ENCODE data around the gene PLAAT5.
"Not testable (repeated sequence)": the region's sequence is repeated elsewhere in the genome, so short reads cannot be mapped to it uniquely, and the experiment has no call there.

Gene PLAAT5, protein sequence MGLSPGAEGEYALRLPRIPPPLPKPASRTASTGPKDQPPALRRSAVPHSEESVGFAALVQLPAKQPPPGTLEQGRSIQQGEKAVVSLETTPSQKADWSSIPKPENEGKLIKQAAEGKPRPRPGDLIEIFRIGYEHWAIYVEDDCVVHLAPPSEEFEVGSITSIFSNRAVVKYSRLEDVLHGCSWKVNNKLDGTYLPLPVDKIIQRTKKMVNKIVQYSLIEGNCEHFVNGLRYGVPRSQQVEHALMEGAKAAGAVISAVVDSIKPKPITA

DNA sequence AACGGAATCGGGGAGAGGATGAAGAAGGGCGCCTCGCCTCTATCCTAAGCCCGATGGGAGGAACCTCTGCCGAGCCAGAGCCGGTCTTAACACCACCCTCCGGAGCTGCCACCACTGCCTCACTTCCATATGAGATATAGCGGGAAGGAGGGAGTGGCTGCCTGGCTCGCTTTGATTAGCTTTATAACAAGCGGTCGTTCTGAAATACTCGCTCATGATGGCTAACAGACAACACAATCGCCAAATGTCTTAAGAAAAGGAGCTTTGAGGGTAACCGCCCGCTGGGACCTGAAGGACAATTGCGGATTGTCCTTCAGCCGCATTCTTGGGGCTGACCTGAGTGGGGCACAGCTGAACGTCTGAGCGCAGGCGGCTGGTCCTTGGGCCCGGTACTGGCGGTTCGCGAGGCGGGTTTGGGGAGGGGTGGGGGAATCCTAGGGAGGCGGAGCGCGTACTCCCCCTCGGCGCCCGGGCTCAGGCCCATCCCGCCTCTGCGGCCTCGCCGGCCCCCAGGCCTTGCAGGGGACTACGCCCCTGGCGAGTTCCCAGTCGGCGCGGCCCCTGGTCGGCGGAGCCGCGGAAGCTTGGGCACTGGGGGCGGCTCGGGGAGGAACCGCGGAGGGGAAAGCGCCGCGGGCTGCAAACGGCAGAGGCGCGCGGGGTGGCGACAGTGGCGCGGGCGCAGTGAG lies at the start of gene PLAAT5:
PLAAT5 (minus strand) TSS at position 617 of the 689 bp plus-strand sequence; CDS start at position 484, 133 bp downstream.
- no peak for DNase-seq (ENCODE audit: low read depth)

DNA sequence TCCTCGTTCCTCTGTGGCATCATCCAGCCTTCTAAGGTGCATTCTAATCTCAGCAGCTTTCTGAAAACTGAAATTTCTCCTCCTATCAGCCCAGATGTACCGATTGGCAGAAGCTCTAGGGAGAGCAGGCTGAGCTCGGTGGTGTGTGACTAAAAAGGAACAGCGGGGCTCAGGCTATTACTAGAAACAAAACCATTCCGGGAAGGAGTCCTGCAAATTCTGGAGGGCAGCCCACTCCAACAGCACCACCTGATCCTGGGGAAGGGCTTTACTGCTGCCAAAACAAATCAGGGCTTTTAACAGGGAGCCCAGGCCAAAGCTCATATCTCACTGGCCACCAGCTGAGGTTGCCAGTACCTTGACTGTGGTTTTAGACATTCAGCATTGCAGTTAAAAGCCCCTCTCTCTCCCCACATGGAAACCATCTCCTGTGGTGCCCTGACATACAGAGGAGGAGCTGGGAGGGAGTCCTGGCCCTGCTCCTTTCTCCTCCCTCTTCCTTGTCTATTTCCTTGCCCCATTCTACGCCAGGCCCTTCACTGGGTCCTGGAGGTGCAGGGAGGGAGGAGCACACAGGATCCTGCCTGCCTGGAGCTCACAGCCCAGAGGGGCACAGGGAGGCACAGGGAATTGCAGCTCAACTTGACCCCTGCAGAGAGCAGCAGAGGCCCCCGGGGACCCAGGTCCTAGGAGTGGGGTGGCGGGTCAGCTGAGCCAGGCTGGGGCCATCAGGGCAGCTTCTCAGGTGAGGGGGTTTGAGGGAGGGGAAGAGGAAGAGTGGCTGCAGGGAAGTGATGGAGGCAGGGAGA lies 46.5 kb upstream of the PLAAT5 start:
- no peak for DNase-seq (ENCODE audit: low read depth)

DNA sequence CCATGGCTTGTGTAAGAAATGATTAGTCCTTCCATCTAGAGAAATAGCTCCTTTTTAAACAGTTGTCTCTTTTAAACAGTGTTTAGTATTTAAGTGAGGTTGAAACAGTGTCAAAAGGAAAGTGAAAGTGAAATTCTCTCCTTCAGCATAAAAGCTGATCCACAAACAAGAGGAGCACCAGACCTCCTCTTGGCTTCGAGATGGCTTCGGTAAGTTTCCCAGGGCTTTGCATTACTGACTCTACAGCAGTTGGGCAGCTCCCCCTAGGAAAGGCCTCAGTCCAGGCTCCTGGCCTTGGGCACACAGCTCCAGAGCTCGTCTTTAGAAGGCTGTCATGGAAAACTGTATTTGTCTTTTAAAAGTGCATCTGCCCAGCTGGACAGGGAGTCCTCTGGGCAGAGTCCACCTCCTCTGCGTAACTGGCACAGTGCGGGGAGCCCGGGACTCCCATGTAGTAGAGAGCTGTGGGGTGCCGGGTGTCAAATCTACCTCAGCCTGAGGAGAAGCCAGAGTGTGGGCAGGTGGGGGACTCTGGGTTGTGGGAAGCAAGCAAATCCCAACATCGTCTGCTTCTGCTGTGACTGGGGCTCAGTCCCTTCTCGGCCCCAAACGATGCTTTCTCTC lies 45.8 kb upstream of the PLAAT5 start, which contains the start of gene PLAAT4:
PLAAT4 (plus strand) TSS at position 140 of the 624 bp plus-strand sequence; CDS start at position 201, 61 bp downstream.
- DNase-seq (ENCODE audit: low read depth), result no peak

DNA sequence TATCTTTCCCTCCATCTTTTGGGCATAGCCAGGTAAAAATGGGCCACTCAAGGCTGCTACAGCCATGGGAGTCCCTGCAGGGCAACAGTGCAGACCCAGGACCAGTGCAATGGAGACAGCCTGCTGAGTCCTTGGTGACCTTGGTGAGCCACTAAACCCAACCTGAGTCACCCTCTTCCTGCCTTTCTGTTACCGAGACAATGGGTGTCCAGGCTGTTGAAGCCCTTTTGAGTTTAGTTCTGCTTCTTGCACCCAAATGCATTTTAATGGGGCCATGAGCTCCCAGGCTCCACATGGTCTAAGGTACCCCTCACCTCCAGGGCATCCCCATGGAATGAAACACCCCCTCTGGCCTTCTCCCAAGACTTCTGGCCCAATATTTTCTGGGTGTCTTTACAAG lies 44.8 kb upstream of the PLAAT5 start:
- DNase-seq (ENCODE audit: low read depth), result no peak

DNA sequence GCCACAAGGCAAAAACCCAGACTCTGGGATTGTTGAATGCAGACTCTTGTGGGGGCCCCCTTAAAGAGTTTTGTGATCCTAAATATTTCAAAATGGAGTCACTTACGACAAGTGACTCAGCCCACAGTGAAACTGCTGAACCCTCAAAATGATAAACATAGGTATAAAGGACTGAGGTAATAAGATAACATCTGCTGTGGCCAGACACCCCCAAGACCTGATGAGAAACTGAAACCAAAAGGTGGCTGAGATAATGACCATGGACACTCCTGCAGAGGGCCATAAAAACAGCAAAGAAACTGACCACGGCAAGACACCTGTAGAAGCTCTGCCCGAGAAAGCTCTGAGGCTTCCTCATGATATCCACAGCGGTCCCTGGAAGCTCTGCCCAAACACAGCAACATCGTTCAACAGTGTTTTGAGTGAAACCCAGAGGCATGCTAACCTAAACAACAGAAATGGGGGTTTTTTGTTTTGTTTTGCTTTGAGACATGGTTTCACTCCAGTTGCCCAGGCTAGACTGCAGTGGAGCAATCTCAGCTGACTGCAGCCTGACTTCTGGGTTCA lies 44.0 kb upstream of the PLAAT5 start:
- DNase-seq (ENCODE audit: low read depth), result no peak

DNA sequence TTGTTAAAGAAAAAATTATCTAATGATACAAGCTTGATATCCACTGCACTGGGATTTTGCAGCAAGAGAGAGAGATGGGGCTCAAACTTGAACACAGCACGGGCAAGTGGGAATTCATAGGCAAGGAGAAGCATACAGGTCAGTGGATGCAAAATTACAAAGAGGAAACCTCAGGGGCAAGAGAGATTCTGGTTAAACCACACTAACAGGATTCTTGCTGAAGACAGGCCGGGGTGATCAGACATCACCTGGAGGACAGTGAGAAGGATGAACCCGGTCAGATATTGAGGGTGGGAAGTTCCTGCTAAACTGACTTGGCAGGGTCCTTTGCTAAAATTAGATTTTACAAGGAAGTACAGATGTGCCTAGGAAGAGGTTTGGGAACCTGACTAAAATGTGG lies 43.1 kb upstream of the PLAAT5 start:
- DNase-seq (ENCODE audit: low read depth), result no peak

DNA sequence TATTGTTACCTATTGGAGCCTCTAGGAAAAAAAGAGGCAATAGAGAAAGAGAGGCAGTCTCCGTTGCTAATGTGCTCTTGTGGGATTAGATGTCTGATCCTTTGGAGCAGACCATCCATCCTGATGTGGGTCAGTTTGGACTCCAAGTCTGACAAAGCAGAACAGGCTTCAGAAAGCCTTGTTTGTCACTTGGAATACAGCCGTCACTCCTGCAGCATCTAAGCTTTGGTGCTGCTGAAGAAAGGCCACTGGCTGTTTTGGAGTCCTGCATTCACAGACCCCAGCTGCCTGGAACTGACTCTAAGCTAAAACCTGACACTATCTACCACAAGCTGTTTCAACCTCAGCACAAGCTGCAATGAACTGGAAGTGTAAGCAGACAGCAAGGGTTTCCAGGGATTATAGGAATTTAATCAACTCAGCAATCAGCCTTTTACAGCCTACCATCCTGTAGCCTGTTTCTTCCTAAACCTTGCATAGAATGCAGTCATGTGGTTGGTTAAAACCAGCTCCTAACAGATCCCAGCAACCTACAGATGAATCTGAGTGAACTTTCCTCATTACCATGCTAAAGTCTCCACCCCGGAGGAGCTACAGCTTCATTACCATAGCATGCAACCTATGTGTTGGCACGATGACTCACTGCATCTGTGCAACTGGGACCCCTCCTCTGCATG lies 42.0 kb upstream of the PLAAT5 start:
- no peak for DNase-seq (ENCODE audit: low read depth)

DNA sequence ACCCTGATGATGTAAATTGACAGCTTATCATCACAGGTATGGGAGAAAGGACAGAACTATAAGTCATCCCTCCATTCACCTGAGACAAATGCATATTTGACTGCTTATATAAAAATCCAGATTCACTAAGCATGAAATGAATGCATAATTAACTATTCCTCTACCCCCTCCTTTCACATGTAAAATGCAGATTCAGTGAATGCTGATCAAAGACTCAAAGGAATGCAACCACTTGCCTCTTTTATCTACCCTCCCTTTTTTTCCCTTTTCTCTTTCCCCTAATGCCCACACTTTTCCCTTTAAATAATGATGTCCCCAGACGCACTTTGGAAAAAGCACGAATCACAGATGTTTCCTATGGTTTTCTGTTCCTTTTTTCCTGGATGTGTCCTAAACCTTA lies 41.1 kb upstream of the PLAAT5 start:
- DNase-seq (ENCODE audit: low read depth), result no peak

DNA sequence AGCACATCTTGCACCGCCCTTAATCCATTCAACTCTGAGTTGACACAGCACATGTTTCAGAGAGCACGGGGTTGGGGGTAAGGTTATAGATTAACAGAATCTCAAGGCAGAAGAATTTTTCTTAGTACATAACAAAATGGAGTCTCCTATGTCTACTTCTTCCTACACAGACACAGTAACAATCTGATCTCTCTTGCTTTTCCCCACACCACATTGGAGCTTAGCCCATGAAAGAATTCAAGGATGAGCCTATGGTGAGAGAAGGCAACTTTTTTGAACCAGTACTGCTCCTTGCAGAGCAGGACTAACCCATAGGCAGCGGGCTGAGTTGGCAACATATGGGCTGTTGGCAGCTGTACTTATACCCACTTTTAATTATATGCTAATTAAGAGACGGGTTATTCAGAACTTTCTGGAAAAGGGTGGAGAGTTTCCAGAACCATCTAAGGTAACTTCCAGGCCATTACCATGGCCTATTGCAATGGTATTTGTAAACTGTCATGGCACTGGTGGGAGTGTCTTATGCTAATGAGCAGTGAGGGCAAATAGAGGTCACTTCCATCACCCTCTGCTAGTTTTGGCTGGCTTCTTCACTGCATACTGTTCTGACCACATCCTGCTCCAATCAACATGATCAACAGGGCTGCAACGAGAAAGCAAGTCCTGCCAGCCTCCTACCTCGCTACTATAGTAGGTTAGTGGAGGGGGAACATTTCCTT lies 40.3 kb upstream of the PLAAT5 start:
- peak; percentile 50 for DNase-seq (ENCODE audit: low read depth)

DNA sequence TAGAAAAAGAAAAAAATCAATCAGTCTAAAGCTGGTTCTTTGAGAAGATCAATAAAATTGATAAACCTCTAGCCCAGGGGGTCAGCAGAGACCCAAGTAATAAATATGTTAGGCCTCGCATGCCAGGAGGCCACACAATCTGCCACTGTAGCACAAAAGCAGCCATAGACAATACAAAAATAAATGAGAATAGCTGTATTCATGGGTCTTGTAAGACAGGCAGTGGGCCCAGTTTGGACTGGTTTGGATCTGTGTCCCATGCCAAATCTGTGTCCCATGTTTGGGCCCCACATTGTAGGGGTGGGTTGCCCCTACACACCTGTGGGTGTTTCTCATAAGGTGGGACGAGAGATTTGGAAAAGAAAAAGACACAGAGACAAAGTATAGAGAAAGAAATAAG lies 39.1 kb upstream of the PLAAT5 start:
- no peak for DNase-seq (ENCODE audit: low read depth)

DNA sequence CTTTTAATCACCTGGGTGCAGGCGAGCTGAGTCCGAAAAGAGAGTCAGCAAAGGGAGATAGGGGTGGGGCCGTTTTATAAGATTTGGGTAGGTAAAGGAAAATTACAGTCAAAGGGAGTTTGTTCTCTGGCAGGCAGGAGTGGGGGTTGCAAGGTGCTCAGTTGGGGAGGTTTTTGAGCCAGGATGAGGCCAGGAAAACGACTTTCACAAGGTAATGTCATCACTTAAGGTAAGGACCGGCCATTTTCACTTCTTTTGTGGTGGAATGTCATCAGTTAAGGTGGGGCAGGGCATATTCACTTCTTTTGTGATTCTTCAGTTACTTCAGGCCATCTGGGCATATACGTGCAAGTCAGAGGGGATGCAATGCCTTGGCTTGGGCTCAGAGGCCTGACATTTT lies 38.4 kb upstream of the PLAAT5 start:
- not testable (repeated sequence) for DNase-seq (ENCODE audit: low read depth)

DNA sequence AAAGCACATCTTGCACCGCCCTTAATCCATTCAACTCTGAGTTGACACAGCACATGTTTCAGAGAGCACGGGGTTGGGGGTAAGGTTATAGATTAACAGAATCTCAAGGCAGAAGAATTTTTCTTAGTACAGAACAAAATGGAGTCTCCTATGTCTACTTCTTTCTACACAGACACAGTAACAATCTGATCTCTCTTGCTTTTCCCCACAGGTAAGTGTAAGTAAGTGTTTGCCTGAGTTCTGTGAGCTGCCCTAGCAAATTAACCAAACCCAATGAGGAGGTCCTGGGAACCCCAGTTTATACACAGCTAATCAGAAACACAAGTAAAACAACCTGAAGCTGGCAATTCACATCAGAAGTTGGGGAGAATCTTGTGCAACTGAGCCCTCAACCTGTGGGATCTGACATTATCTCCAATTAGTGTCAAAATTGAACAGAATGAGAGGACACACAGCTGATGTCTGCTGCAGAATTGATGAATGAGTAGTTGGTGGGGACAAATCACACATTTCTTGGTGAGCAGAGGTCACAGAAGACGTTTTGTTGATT lies 37.8 kb upstream of the PLAAT5 start:
- DNase-seq (ENCODE audit: low read depth), result not testable (repeated sequence)

DNA sequence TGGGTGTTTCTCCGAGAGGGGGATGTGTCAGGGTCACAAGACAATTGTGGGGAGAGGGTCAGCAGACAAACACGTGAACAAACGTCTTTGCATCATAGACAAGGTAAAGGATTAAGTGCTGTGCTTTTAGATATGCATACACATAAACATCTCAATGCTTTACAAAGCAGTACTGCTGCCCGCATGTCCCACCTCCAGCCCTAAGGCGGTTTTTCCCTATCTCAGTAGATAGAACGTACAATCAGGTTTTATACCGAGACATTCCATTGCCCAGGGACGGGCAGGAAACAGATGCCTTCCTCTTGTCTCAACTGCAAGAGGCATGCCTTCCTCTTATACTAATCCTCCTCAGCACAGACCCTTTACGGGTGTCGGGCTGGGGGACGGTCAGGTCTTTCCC lies 37.2 kb upstream of the PLAAT5 start:
- not testable (repeated sequence) for DNase-seq (ENCODE audit: low read depth)

DNA sequence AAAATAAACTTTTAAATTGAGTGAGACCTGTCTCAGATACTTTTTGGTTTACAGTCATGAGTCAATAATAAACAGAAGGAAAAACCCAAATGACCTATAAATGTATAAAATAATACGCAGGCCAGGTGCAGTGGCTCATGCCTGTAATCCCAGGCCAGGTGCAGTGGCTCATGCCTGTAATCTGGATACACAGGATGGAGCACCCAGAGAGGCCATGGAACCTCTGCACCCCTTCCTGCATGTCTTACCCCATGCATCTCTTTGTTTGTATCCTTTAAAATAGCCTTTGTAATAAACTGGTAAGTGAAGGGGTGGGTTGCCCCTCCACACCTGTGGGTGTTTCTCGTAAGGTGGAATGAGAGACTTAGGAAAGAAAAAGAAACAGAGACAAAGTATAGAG lies 36.7 kb upstream of the PLAAT5 start:
- DNase-seq (ENCODE audit: low read depth), result no peak

DNA sequence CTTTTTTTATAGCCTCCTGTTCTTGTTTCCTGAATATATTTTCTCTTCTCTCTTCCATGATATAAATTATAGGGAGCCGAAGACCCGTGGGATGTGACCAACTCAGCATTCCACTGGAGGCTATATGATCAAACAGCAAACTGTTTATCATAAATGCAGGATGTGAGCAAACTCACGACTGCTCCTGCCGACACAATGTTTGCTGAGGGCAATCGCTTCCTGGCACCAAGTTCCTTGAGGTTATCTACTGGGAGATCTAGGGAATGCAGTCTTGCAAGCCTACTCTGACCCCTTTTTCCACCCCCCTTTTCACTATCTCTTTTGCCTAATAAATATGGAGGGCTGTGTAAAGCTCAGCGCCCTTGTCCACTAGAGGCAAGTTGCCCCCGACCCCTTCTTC lies 32.2 kb upstream of the PLAAT5 start:
- DNase-seq (ENCODE audit: low read depth), result no peak

DNA sequence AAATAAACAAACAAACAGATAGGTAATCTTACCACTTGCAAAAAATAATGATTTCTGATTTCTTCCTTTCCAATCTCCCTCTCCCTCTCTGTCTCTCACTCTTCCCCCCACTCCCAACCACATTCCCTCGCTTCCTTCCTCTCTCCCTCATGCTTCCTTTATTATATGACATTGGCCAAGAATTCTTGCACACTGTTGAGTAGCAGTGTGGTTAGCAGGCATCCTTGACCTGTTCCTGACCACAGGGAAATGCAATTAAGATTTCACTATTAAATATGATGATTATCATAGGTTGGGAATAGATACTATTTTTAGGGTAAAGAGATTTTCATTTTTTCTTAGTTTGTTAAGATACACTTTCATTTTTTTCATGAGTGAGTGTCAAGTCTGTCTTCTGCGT lies 30.9 kb upstream of the PLAAT5 start:
- no peak for DNase-seq (ENCODE audit: low read depth)

DNA sequence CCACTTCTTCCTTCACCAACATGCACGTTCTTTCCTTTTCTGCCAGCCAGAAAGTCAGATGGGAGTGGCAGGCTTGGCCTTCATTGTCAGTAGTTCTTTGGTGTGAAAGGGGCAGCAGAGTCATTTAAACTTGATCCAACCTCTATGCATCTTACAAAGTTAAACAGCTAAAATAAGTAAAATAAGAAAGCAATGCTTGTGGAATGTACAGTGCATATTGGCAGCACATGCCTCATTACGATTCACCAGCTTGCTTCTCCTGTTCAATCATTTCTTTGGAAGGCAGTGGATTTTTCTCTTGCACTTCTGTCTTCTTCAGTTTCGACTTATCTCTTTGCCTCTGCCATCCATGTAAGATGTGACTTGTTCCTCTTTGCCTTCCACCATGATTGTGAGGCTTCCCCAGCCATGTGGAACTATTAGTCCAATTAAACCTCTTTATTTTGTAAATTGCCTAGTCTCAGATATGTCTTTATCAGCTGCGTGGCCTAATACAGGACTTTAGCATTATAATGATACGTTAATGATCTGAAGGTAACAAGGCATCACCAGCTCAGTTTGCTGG lies 29.7 kb upstream of the PLAAT5 start:
- no peak for DNase-seq (ENCODE audit: low read depth)

DNA sequence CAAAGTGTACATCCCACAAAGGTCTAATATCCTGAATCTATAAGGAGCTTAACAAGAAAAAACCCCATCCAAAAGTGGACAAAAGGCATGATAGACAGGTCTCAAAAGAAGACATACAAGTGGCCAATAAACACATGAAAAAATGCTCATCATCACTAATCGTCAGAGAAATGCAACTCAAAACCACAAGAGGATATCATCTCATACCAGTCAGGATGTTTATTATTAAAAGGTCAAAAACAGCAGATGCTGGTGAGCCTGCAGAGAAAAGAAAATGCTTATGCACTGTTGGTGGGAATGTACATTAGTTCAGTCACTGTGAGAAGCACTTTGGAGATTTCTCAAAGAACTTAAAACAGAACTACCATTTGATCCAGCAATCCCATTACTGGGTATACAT lies 27.6 kb upstream of the PLAAT5 start:
- DNase-seq (ENCODE audit: low read depth), result no peak

DNA sequence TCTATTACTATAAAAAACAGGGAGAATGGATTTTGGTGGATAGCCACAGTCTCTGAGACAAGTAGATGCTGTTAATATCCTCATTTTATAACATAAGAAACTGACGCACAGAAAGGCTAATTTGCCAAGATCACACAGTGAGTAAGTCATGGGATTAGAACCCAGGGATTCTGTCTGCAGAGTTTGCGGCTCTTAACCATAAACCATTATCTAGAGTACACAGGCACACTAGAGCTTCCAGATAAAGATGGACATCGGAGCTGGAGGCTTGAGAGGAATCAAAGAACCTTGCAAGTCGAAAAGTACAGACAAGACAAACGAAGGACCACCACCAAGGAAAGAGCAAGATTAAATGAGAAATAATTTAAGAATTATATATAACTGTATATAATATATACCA lies 26.2 kb upstream of the PLAAT5 start:
- DNase-seq (ENCODE audit: low read depth), result no peak

DNA sequence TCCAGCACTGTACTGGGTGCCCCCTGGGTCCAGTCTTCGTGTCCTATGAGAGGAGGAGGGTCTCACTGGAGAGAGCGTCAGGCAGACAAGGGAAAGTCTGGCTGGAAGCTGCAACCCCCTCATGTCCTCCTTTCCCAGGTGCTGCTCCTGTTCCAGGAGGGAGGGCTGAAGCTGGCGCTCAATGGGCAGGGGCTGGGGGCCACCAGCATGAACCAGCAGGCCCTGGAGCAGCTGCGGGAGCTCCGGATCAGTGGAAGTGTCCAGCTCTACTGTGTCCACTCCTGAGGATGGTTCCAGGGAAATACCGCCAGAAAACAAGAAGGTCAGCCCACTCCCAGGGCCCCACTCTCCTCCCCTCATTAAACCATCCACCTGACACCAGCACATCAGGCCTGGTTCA lies 25.1 kb upstream of the PLAAT5 start:
- no peak for DNase-seq (ENCODE audit: low read depth)
